H1 (cell line): ENCODE data around the gene XPO6. TPM values are rescaled to one million over a fixed set of nuclear protein-coding genes. Genes with fewer than 3 reads are reported as not detected.

Source experiments
- CTCF ChIA-PET: fragments of 300-600 bp; sonication (Branson Sonifier 250); formaldehyde crosslinking; loops from one replicate; lab custom pipeline; 2021; ENCODE audit not compliant: partially characterized antibody; lab: Charles Lee
- POLR2A ChIA-PET: fragments of 300-600 bp; sonication (Branson Sonifier 250); formaldehyde crosslinking; loops from one replicate; lab custom pipeline; 2021; ENCODE audit warnings: inconsistent platforms; ENCODE audit not compliant: partially characterized antibody; lab: Charles Lee
- DNase-seq, 2 experiments: peaks; one replicate each; pipeline versions ENCODE4 v3.0.0 to v3.0.0-alpha.2; 2010 to 2022; ENCODE audit warnings: low spot score in 2 of 2, low read depth in 1 of 2, mixed read lengths in 1 of 2
- FAIRE-seq: peaks from 2 replicates; lab custom pipeline; 2011; peaks lifted over from hg19 to GRCh38; lab: Jason Lieb, UNC
- H2AFZ ChIP-seq: 2 replicates; pipeline ENCODE4 v1.8.1; 2012; ENCODE audit warnings: low read length, inconsistent platforms
- H2AK5ac ChIP-seq: 2 replicates; pipeline ENCODE4 v1.6.1; 2013; ENCODE audit warnings: low read depth, low read length
- H2BK120ac ChIP-seq: replicated peaks from 2 replicates; pipeline ENCODE3; 2013; ENCODE audit warnings: low read depth, low read length, inconsistent platforms
- H2BK12ac ChIP-seq: 2 replicates; pipeline ENCODE4 v1.6.1; 2013; ENCODE audit warnings: low read depth, low read length
- H2BK15ac ChIP-seq: 2 replicates; pipeline ENCODE4 v1.6.1; 2013; ENCODE audit warnings: low read length
- H2BK20ac ChIP-seq: 2 replicates; pipeline ENCODE4 v1.6.1; 2013; ENCODE audit warnings: low read length
- H2BK5ac ChIP-seq: 2 replicates; pipeline ENCODE4 v1.6.1; 2013; ENCODE audit warnings: low read depth, low read length
- H3K14ac ChIP-seq: 2 replicates; pipeline ENCODE4 v1.6.1; 2013; ENCODE audit warnings: inconsistent platforms; ENCODE audit not compliant: insufficient read length
- H3K18ac ChIP-seq: 2 replicates; pipeline ENCODE4 v1.6.1; 2013; ENCODE audit warnings: low read length; ENCODE audit errors: extremely low read depth
- H3K23ac ChIP-seq: 2 replicates; pipeline ENCODE4 v1.6.1; 2013; ENCODE audit warnings: inconsistent platforms; ENCODE audit not compliant: insufficient read length
- H3K23me2 ChIP-seq: 2 replicates; pipeline ENCODE4 v1.6.1; 2013; ENCODE audit warnings: low read depth, low read length
- H3K27ac ChIP-seq: 2 replicates; pipeline ENCODE4 v1.6.1; 2011; ENCODE audit warnings: low read depth, low read length, inconsistent platforms
- H3K27me3 ChIP-seq, 4 experiments: replicated peaks in 1 of 4; 1 replicate in 1 of 4; 2 replicates in 3 of 4; pipeline versions ENCODE4 v1.6.1 to v1.8.1; 2011 to 2013; ENCODE audit warnings: low read length in 3 of 4, mild to moderate bottlenecking in 3 of 4, inconsistent platforms in 2 of 4, mixed read lengths in 2 of 4, moderate library complexity in 1 of 4; ENCODE audit not compliant: control insufficient read depth in 3 of 4, insufficient read depth in 3 of 4; ENCODE audit errors: extremely low read depth in 1 of 4
- H3K36me3 ChIP-seq, 4 experiments: 2 replicates each; pipeline versions ENCODE4 v1.6.1 to v1.8.1; 2011 to 2013; ENCODE audit warnings: mild to moderate bottlenecking in 4 of 4, low read length in 3 of 4, moderate library complexity in 2 of 4, control low read depth in 1 of 4, inconsistent platforms in 1 of 4; ENCODE audit not compliant: insufficient read depth in 4 of 4, control insufficient read depth in 2 of 4
- H3K4ac ChIP-seq: replicated peaks from 2 replicates; pipeline ENCODE3; 2013; ENCODE audit warnings: low read length, low read depth, mixed read lengths, inconsistent platforms; ENCODE audit not compliant: insufficient read length
- H3K4me1 ChIP-seq, 4 experiments: replicated peaks in 1 of 4; 1 replicate in 1 of 4; 2 replicates in 3 of 4; pipeline versions ENCODE4 v1.6.1 to v1.8.1; 2011 to 2013; ENCODE audit warnings: low read length in 3 of 4, inconsistent platforms in 2 of 4, mixed read lengths in 1 of 4; ENCODE audit not compliant: insufficient read depth in 4 of 4, control insufficient read depth in 3 of 4
- H3K4me2 ChIP-seq, 2 experiments: 2 replicates each; pipeline versions ENCODE4 v1.6.1 to v1.8.1; 2011 to 2013; ENCODE audit warnings: low read depth in 2 of 2, low read length in 2 of 2, control low read depth in 1 of 2, inconsistent platforms in 1 of 2, mild to moderate bottlenecking in 1 of 2; ENCODE audit not compliant: insufficient read depth in 1 of 2
- H3K4me3 ChIP-seq, 4 experiments: fragments of 200-600, 300-600 bp in 1 of 4; sonication (generic), shearing (Covaris generic), sonication (Bioruptor Twin) in 1 of 4; 2 replicates each; pipeline versions ENCODE4 v1.5.1 to v1.8.1; 2011 to 2016; ENCODE audit warnings: low read length in 4 of 4, low read depth in 3 of 4, control low read depth in 2 of 4, inconsistent platforms in 2 of 4, mild to moderate bottlenecking in 2 of 4, mixed read lengths in 1 of 4, moderate library complexity in 1 of 4; ENCODE audit not compliant: insufficient read depth in 2 of 4; ENCODE audit errors: extremely low read depth in 1 of 4
- H3K56ac ChIP-seq: replicated peaks from 2 replicates; pipeline ENCODE3; 2013; ENCODE audit warnings: low read depth, mild to moderate bottlenecking, mixed read lengths, low read length, inconsistent platforms; ENCODE audit not compliant: insufficient read length
- H3K79me1 ChIP-seq: 2 replicates; pipeline ENCODE4 v1.6.1; 2013; ENCODE audit warnings: low read depth, low read length, control low read depth
- H3K79me2 ChIP-seq, 2 experiments: 2 replicates each; pipeline versions ENCODE4 v1.6.1 to v1.8.1; 2012 to 2013; ENCODE audit warnings: low read length in 2 of 2, mild to moderate bottlenecking in 2 of 2, inconsistent platforms in 1 of 2; ENCODE audit not compliant: insufficient read depth in 2 of 2, control insufficient read depth in 1 of 2
- H3K9ac ChIP-seq, 4 experiments: replicated peaks in 1 of 4; 1 replicate in 1 of 4; 2 replicates in 3 of 4; pipeline versions ENCODE4 v1.6.1 to v1.8.1; 2011 to 2013; ENCODE audit warnings: low read depth in 3 of 4, low read length in 3 of 4, control low read depth in 2 of 4, mild to moderate bottlenecking in 2 of 4, moderate library complexity in 2 of 4, inconsistent platforms in 1 of 4; ENCODE audit errors: extremely low read depth in 1 of 4
- H3K9me3 ChIP-seq, 2 experiments: 2 replicates each; pipeline versions ENCODE4 v1.6.1 to v1.8.1; 2012 to 2013; ENCODE audit warnings: mild to moderate bottlenecking in 2 of 2, moderate library complexity in 2 of 2, control low read depth in 1 of 2, inconsistent platforms in 1 of 2, low read depth in 1 of 2, low read length in 1 of 2, mixed read lengths in 1 of 2; ENCODE audit not compliant: insufficient read depth in 2 of 2
- H4K20me1 ChIP-seq, 2 experiments: replicated peaks in 1 of 2; 2 replicates each; pipeline versions ENCODE3 to v1.8.1; 2011 to 2013; ENCODE audit warnings: inconsistent platforms in 2 of 2, low read length in 2 of 2, mild to moderate bottlenecking in 1 of 2; ENCODE audit not compliant: insufficient read depth in 2 of 2, control insufficient read depth in 1 of 2
- H4K5ac ChIP-seq: 2 replicates; pipeline ENCODE4 v1.6.1; 2013; ENCODE audit warnings: low read length, low read depth, mixed read lengths, inconsistent platforms; ENCODE audit not compliant: insufficient read length
- H4K8ac ChIP-seq: 2 replicates; pipeline ENCODE4 v1.8.0; 2013; ENCODE audit warnings: mild to moderate bottlenecking, moderate library complexity, low read length, inconsistent platforms; ENCODE audit not compliant: insufficient read depth; ENCODE audit errors: extremely low read depth
- H4K91ac ChIP-seq: replicated peaks from 2 replicates; pipeline ENCODE3; 2013; ENCODE audit warnings: low read length, mixed read lengths, inconsistent platforms; ENCODE audit not compliant: insufficient read length
- GABPA ChIP-seq: IDR thresholded peaks from 2 replicates; pipeline ENCODE4 v1.6.1; 2011; ENCODE audit warnings: mild to moderate bottlenecking, low read length, moderate library complexity, borderline replicate concordance; ENCODE audit not compliant: insufficient read depth
- SIN3A ChIP-seq, 2 experiments: IDR thresholded peaks in 1 of 2; conservative IDR thresholded peaks in 1 of 2; 2 replicates each; pipeline ENCODE4 v1.6.1; 2011 to 2012; ENCODE audit warnings: low read length in 2 of 2, improper control_type of control experiment in 1 of 2, low read depth in 1 of 2, mild to moderate bottlenecking in 1 of 2
- TAF7 ChIP-seq: optimal IDR thresholded peaks from 2 replicates; pipeline ENCODE3; 2011; ENCODE audit warnings: low read depth, mild to moderate bottlenecking, inconsistent platforms, low read length, moderate library complexity, borderline replicate concordance
- WGBS, 2 experiments: shearing (Covaris generic) in 1 of 2; methylation state at CpG; one replicate each; pipeline versions ENCODE4 v1.1.6 to v1.1.7; 2013 to 2015; ENCODE audit warnings: low lambda C conversion rate in 2 of 2, mixed read lengths in 2 of 2, inconsistent platforms in 1 of 2, low coverage in 1 of 2, missing lambda C conversion rate in 1 of 2; ENCODE audit not compliant: insufficient replicate concordance in 2 of 2, insufficient coverage in 1 of 2, insufficient read length in 1 of 2; ENCODE audit errors: extremely low coverage in 1 of 2, missing lambda C conversion rate in 1 of 2; 5-methylcytosine and 5-hydroxymethylcytosine counted together
- polyA plus RNA-seq, 7 experiments: library from polyadenylated mRNA; depleted of rRNA in 3 of 7; stranded (reverse) in 5 of 7; unstranded in 2 of 7; fragments of >200 nt in 5 of 7; fragments of 200-250 nt in 2 of 7; gene quantifications; 1 replicate in 5 of 7; 2 replicates in 1 of 7; 4 replicates in 1 of 7; pipeline versions ENCODE4 v1.2.1 to v1.2.3, GENCODE V29; 2011 to 2013; ENCODE audit warnings: missing spikeins in 2 of 7, mixed read lengths in 2 of 7
- total RNA-seq: library from RNA; stranded (reverse); fragmentation: NEBNext Ultra II Directional; extraction: Animal tissue kit (Norgen Biotek cat#: 25700); gene quantifications from 2 replicates; pipeline ENCODE4 v1.2.1, GENCODE V29; 2021

XPO6 gene
- total and polyA plus RNA-seq, 2 of the 8 experiments (the other 6 are each of a cell fraction or from before 2014, with no cell fraction given) = 152 to 254 TPM

- Histone ChIP-seq H4K5ac (no peak overlapping the region), H2BK120ac (no peak overlapping the region), H3K23me2 (no peaks in the 10 kb centered on the region), H3K79me2 (no peaks in the 10 kb centered on the region), H3K23ac (no peak overlapping the region), H3K27me3 (no peaks in the 10 kb centered on the region), H3K56ac (no peak overlapping the region), H2AK5ac (no peak overlapping the region), H2BK20ac (no peak overlapping the region), H3K9ac (no peak overlapping the region), H4K8ac (no peak overlapping the region), H4K20me1 (peaks cover 2 to 7% of the 10 kb centered on the region in 2 experiments), H3K4me1 (no peaks in the 10 kb centered on the region), H3K4ac (no peak overlapping the region), H4K91ac (no peak overlapping the region), H3K79me1 (no peaks in the 10 kb centered on the region; the same call in 1 of the 2 replicates), H2BK12ac (no peak overlapping the region), H3K4me2 (no peak overlapping the region), H2BK5ac (no peak overlapping the region), H3K27ac (no peak overlapping the region), H3K14ac (no peak overlapping the region), H3K36me3 (peaks cover 23 to 81% (median 59%) of the 10 kb centered on the region in 4 experiments; a peak in 7 of 8 replicates), H3K4me3 (no peak overlapping the region), H3K18ac (no peak overlapping the region), H3K9me3 (no peaks in the 10 kb centered on the region), H2BK15ac (no peak overlapping the region), H2AFZ (no peak overlapping the region)
- 95% methylated on average over 5 of the region's 5 CpGs; no CpG with 5 or more reads in 1 of the 2 experiments for WGBS, 2 experiments
- ChIA-PET POLR2A (interaction anchor here (1.0 kb wide), 1 partner anchor 12 kb away, joined by 3 read pairs; no protein-coding TSS in a partner anchor), CTCF (interaction anchor here (0.8 kb wide), 1 partner anchor 13 kb away, joined by 3 read pairs; no protein-coding TSS in a partner anchor)
- FAIRE-seq (no peak), DNase-seq (no peak)
- TF ChIP-seq GABPA = no peak
- no peak for TF ChIP-seq TAF7
- no peak for TF ChIP-seq SIN3A (conservative IDR thresholded peaks at IDR 0.05 in 1 of 2, IDR thresholded peaks at IDR 0.05 in 1 of 2; ENCODE audit: low read depth in 1 of 2, low read length in 2 of 2)
Measured at GRCh38 chr16:28106467-28107215, 105.1 kb downstream of the XPO6 start.
